Measurements from ENCODE around the gene XPNPEP3.
"Not testable (repeated sequence)": the region's sequence is repeated elsewhere in the genome, so short reads cannot be mapped to it uniquely, and the experiment has no call there.

XPNPEP3 gene

DNA sequence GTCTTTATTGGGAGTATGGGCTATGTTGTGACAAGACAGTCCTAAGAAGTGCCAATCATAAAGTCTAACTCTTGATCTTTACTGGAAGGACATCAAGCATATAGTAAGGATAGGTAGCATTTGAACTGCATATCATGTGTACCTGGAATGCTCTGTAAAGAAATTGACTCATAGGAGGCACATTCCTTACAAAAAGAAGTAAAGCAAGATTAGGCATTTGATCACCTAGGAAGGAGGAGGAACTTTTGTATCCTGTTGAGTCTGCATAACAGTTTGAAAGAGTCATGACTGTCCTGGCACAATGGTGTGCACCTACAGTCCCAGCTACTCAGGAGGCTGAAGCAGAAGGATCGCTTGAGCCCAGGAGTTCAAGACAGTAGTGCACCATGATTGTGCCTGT, 47.2 kb downstream of the XPNPEP3 start:
- no peak overlapping the region for H3K4me3 ChIP-seq (ENCODE audit: control insufficient read depth, low read depth, low read length)
- DNase-seq (ENCODE audit: low read depth) = no peak
- TF ChIP-seq, protein P1, sequence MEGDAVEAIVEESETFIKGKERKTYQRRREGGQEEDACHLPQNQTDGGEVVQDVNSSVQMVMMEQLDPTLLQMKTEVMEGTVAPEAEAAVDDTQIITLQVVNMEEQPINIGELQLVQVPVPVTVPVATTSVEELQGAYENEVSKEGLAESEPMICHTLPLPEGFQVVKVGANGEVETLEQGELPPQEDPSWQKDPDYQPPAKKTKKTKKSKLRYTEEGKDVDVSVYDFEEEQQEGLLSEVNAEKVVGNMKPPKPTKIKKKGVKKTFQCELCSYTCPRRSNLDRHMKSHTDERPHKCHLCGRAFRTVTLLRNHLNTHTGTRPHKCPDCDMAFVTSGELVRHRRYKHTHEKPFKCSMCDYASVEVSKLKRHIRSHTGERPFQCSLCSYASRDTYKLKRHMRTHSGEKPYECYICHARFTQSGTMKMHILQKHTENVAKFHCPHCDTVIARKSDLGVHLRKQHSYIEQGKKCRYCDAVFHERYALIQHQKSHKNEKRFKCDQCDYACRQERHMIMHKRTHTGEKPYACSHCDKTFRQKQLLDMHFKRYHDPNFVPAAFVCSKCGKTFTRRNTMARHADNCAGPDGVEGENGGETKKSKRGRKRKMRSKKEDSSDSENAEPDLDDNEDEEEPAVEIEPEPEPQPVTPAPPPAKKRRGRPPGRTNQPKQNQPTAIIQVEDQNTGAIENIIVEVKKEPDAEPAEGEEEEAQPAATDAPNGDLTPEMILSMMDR (conservative IDR thresholded peaks at IDR 0.05; ENCODE audit: control insufficient read depth, insufficient read depth, low read depth, low read length) = no peak

DNA sequence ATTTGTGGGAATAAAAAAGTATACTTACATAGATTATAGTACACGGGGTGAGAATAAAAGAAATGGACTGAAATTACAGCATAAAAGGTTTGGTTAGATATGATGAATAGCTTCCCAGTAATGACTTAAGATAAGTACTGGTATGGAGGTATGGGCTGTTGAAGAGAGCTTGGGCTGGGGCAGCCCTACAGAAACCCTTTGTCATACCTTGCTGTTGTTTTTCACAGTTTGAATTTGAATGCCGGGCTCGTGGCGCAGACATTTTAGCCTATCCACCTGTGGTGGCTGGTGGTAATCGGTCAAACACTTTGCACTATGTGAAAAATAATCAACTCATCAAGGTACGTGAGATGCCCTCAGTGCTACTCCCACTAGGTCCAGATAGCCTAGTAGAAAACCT, 51.9 kb downstream of the XPNPEP3 start:
- TF ChIP-seq, protein P1 (conservative IDR thresholded peaks at IDR 0.05; ENCODE audit: control insufficient read depth, insufficient read depth, low read depth, low read length) = no peak
- no peak overlapping the region for H3K4me3 ChIP-seq (ENCODE audit: control insufficient read depth, low read depth, low read length)
- no peak for DNase-seq (ENCODE audit: low read depth)

DNA sequence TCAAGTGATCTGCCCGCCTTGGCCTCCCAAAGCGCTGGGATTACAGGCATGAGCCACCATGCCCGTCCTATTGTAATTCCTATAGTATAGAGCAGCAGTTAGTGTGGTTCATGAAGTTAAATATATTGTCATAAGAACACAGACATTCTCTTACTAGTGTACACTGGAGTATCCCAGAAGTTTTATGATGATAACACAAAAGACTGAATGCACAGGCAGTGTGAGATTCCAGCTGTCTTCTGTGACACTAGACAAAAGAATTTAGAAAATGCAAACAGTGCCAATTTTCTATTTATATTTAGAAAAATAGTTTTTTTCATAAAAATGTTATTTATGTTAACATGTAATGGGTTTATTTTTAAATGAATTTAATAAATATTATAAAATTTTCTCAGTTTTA, 54.8 kb downstream of the XPNPEP3 start:
- H3K4me3 ChIP-seq (ENCODE audit: control insufficient read depth, low read depth, low read length) = no peak overlapping the region
- TF ChIP-seq, protein P1 (conservative IDR thresholded peaks at IDR 0.05; ENCODE audit: control insufficient read depth, insufficient read depth, low read depth, low read length) = no peak
- no peak for DNase-seq (ENCODE audit: low read depth)

DNA sequence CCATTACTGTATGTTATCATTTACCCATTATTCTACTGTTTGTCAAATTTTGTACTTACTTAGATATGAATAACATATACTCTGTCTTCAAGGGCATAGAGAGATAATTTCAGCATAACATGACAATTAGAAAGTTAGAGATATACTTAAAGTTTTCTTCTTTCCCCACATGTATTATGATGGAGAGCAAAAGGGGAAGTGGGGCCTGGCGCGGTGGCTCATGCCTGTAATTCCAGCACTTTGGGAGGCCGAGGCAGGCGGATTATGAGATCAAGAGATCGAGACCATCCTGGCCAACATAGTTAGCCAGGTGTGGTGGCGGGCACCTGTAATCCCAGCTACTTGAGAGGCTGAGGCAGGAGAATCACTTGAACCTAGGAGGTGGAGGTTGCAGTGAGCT, 56.0 kb downstream of the XPNPEP3 start:
- DNase-seq (ENCODE audit: low read depth); H3K4me3 ChIP-seq (ENCODE audit: control insufficient read depth, low read depth, low read length): not testable (repeated sequence)

DNA sequence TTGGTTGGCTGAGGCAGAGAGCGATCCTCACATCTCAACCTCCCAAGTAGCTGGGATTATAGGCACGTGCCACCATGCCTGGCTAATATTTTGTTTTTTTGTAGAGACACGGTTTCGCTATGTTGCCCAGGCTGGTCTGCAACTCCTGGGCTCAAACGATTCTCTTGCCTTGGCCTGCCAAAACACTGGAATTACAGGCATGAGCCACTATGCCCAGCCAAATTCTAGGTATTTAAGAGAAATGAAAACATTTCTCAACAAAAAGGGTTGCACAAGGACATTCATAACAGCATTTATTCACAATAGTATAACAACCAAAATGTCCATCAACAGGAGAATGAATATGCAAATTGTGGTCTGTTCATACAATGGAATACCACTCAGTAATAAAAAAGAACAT, 62.5 kb downstream of the XPNPEP3 start:
- no peak overlapping the region for H3K4me3 ChIP-seq (ENCODE audit: control insufficient read depth, low read depth, low read length)
- TF ChIP-seq, protein P1 (conservative IDR thresholded peaks at IDR 0.05; ENCODE audit: control insufficient read depth, insufficient read depth, low read depth, low read length) = no peak
- no peak for DNase-seq (ENCODE audit: low read depth)

DNA sequence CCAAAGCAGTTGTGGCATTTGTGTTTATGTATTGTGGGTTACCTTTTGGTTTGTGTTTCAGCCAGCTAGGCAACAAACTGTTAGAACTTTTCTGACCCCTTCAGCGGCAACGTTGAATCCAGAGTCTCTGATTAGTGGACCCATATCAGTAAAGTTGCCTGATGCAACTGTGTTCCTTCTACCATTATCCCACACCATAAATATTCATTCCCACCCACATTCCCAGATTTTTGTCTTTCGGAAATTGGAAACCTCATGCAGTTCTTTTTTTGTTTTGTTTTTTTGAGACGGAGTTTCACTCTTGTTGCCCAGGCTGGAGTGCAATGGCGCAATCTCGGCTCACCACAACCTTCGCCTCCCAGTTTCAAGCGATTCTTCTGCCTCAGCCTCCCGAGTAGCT, 63.6 kb downstream of the XPNPEP3 start:
- H3K4me3 ChIP-seq (ENCODE audit: control insufficient read depth, low read depth, low read length) = no peak overlapping the region
- DNase-seq (ENCODE audit: low read depth) = peak; percentile 12
- TF ChIP-seq, protein P1 (conservative IDR thresholded peaks at IDR 0.05; ENCODE audit: control insufficient read depth, insufficient read depth, low read depth, low read length) = no peak

DNA sequence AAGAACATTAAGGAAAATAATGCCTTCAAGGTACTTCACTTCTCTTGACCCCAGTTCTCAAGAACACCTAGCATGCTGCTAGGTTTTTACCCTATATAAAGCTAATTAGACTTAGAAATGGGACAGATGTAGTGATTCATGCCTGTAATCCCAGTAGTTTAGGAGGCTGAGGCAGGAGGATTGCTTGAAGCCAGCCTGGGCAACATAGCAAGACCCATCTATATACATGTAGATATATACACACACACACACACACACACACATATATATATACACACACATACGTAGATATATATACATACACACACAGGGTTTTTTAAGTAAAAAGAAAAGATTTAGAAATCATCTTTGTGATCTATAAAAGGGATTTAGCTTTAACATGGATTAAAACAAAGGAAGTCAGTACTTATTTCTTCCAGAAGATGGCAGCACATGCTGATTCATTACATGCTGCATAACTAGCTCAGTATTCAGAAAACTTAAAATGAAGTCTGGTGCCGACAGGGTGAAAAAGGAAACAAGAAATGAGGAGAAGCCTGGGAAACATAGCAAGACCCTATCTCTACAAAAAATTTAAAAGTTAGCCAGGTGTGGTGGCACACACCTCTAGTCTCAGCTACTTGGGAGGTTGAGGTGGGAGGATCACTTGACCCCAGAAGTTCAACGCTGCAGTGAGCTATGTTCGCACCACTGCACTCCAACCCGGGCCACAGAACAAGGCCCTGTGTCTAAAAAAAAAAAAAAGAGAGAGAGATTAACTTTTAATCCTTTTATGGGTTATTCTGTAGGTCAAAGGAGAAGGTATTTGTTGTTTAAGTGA, 65.7 kb downstream of the XPNPEP3 start:
- no peak overlapping the region for H3K4me3 ChIP-seq (ENCODE audit: control insufficient read depth, low read depth, low read length)
- peak; percentile 76 for DNase-seq (ENCODE audit: low read depth)
- TF ChIP-seq, protein P1 (conservative IDR thresholded peaks at IDR 0.05; ENCODE audit: control insufficient read depth, insufficient read depth, low read depth, low read length) = peak; percentile 66
